ENCODE measurements around the gene RESP18.

Gene RESP18

GRCh38 chr2:219296631-219297391, 35.7 kb downstream of the RESP18 start:
- H3K27ac ChIP-seq: no peak overlapping the region
- TF ChIP-seq CTCF (IDR thresholded peaks at IDR 0.05) (no peak), ZFX (IDR thresholded peaks at IDR 0.05; ENCODE audit: borderline replicate concordance) (no peak)

DNA sequence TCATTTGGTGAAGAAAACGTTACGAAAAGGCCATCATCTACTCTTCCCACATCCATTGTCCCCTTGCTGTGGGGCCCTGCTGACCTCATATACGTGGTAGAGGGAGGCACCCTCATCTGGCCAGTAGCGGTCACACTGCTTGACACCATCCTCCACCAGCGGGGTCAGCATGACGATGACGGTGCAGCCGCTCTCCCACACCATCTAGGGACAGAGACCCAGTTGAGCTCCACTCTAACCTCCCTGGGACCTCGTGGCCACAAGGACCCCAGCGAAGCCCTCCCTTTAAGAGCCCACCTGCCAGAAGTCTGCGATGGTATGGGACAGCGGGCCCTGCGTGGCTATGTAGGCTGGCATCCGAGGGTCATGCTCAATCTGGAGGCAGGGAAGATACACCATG, 36.4 kb downstream of the RESP18 start:
- TF ChIP-seq ZFX (IDR thresholded peaks at IDR 0.05; ENCODE audit: borderline replicate concordance): no peak
- no peak for TF ChIP-seq CTCF (IDR thresholded peaks at IDR 0.05)
- no peak overlapping the region for H3K27ac ChIP-seq

- TF ChIP-seq CTCF (IDR thresholded peaks at IDR 0.05) (peak; percentile 100), ZFX (IDR thresholded peaks at IDR 0.05; ENCODE audit: borderline replicate concordance) (no peak)
- no peak overlapping the region for H3K27ac ChIP-seq
Measured at GRCh38 chr2:219294356-219295351, 37.9 kb downstream of the RESP18 start.

DNA sequence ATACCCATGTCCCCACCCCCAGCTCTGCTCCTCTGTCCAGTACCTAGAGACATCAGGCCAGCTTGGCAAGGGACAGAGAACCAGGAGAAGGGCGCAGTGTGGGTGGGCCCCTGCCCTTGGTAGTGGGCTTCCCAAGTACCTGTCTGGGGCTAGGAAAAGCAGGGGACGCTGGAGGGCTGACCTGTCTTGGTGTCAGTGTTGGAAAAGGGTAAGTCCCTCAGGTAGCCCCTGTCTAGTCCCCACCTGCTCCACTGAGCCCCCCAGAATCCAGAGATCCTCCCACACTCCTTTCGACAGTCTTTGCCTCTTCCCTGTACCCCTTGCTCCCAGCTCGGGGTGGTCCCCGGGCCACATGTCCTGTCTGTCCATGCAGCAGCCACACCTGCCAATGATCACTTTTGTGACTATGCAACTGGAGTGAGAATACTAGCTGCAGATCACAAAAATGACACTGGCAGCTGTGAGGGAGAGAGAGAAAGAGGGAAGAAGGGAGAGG, 38.8 kb downstream of the RESP18 start:
- TF ChIP-seq ZFX (IDR thresholded peaks at IDR 0.05; ENCODE audit: borderline replicate concordance): no peak
- no peak for TF ChIP-seq CTCF (IDR thresholded peaks at IDR 0.05)

DNA sequence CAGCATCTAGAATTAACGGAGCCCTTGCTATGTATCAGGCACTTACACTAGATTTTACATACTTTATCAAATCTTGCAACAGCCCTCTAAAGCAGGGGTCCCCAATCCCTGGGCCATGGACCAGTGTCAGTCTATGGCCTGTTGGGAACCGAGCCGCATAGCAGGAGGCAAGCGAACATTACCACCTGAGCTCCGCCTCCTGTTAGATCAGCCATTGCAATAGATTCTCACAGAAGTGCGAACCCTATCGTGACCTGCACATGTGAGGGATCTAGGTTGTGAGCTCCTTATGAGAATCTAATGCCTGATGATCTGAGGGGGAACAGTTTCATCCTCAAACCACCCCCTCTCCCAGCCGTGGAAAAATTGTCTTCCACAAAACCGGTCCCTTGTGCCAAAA, 39.9 kb downstream of the RESP18 start:
- no peak overlapping the region for H3K27ac ChIP-seq
- TF ChIP-seq ZFX (IDR thresholded peaks at IDR 0.05; ENCODE audit: borderline replicate concordance) (no peak), CTCF (IDR thresholded peaks at IDR 0.05) (no peak)

More for the DNA sequence above, 38.8 kb downstream of the RESP18 start:
- no peak overlapping the region for H3K27ac ChIP-seq

- TF ChIP-seq CTCF (IDR thresholded peaks at IDR 0.05) (no peak), ZFX (IDR thresholded peaks at IDR 0.05; ENCODE audit: borderline replicate concordance) (no peak)
- no peak overlapping the region for H3K27ac ChIP-seq
Measured at GRCh38 chr2:219291910-219292490, 40.5 kb downstream of the RESP18 start.

Data from 22Rv1 (cell line).